ENCODE results near the gene UTS2R.
"Not testable (repeated sequence)": the region's sequence is repeated elsewhere in the genome, so short reads cannot be mapped to it uniquely, and the experiment has no call there.

Gene UTS2R

DNA sequence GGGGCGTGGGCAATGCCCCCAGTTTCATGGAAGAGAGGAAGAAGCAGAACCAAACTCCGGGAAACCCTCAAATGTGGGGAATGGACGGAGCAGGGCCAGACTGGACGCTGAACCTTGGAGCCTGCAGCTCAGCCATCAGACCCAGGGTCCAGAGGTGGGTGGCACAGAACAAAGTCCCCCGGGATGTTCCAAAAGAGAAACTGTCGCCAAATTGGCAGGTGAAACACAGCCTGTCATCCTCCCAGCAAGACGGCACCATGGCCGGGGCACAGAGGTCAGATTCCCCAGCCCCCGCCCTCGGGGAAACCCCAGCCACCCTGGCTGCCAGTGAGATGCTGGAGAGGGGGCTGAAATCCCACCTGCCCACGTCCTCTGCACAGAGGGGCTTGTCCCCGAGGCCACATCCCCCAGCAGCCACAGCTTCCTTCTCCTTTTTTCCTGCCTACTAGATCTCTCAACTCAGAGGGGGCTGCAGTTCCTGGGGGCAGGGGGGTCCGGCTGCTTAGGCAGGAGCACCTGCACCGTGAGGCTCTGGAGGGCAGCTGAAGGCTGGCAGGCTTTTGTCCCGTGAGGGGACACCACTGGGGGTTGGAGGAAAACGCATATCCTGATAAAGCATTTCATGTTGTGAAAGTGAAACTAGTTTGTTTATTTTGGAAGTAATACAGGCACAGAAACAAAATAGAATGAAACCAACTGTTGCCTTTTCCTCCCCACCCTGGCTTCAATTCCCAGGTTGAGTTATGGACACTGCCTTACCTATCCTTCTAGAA lies 36.8 kb upstream of the UTS2R start:
- DNase-seq = no peak

DNA sequence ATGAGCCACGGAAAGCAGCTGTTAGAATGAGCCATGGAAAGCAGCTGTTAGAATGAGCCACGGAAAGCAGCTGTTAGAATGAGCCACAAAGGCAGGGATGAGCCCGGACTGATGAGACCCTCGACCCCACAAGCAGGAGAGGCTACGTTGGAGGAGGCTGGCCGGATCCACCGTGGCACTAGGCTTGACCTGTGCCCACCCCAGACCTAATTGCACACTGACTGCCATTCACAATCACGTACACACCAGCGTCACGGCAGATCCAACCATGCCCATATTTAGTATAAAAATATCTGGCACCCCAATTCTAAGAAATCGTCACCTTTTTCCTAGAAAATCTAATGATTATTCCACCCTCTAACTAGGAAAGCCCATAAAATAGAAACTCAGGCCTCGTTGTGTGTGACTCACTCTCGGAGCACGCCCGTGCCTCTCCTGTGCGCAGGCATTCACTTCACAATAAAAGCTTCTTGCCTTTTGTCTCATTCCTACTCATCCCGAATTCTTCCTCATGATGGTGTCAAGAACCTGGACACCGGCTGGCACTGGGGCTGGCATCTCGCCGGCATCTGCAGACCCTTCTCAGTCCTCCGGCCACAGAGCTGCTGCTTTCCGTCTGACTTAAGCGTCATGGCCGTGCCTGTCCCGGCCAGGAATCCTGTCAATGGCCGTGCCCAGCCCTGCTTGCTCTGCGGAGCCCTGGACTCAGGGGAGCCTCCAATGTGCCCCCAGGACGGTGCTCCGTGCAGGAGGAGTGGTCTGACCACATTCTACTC lies 32.5 kb upstream of the UTS2R start:
- DNase-seq = no peak

DNA sequence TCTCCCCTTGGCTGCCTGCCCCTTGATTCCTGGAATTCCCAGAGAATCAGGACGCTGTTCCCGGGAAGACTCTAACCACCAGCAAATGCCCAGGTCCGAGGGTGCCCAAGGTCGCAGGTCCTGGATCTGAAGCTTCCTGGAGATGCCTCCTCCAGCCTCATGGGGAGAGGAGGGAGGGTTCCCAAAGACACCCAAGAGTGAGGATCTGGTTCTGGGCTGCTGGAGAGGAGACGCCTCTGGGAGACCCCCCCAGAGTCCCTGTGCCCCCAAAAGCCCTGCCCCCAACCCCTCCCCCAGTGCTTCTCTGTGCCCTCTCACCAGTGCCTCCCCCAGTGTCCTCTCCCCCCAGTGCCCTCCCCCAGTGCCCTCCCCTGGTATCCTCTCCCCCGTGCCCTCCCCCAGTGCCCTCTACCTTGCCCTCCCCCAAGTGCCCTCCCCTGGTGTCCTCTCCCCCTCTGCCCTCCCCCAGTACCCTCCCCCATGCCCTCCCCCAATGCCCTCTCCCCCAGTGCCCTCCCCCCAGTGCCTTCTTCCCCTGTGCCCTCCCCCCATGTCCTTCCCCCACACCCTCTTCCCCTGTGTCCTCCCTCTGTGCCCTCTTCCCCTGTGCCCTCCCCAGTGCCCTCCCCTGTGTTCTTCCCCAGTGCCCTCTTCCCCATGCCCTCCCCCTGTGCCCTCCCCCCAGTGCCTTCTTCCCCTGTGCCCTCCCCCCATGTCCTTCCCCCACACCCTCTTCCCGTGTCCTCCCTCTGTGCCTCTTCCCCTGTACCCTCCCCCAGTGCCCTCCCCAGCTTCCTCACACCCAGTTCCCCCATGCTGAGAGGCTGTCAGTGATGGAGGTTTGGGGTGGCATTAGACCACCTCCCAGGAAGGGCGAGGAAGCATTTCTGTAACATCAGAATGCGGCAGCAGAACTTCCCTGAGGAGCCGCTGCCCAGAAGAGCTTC lies 31.7 kb upstream of the UTS2R start:
- DNase-seq = no peak

DNA sequence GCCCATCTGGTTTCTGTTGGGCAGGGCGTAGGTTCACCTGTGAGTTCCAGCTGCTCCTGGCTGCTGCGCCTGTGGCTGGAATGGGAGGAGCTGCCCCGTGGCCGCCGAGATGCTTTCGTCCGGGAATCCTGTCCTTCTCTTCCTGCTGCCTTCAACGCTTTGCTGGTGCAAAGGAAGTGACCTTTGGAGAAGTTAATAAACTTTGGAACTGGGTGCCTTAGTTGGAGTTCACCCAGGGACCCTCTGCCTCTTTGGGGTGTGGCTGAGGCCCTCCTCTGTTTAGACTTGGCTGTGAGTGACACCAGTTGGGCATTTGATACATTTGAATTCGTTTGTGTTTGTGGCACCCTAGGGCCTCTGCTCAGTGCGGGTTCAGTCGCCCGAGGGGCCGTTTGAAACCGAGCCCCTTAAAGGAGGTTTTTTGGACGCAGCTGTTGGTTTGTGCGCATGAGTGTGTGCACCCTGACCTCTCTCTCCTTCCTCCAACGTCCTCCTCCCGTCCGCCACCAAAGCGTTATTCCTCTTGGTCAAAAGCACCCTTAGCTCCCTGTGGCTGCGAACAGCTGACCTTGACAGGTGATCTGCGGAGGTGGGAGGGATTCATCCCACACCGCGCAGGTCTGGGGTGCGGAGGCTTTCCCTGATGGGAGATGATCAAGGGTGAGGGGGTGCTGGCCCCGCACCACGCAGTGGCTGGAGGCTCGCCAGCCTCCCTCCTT lies 29.0 kb upstream of the UTS2R start:
- DNase-seq = no peak

DNA sequence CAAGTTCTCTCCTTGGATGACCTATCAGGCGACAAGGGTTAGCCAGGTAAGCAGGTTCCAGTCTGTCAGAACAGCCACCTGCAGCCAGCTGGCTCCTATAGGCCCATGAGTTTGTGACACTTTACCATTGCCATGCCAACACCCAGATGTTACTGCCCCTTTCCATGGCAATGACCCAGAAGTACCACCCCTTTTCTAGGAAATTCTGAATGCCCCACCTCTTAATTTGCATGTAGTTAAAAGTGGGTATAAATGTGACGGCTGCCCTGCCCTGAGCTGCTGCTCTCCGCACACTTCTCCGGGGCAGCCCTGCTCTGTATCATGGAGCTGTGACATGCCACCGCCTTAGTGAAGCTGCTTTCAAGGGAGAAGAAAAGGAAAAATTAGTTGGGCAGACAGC lies 28.0 kb upstream of the UTS2R start:
- DNase-seq = no peak

DNA sequence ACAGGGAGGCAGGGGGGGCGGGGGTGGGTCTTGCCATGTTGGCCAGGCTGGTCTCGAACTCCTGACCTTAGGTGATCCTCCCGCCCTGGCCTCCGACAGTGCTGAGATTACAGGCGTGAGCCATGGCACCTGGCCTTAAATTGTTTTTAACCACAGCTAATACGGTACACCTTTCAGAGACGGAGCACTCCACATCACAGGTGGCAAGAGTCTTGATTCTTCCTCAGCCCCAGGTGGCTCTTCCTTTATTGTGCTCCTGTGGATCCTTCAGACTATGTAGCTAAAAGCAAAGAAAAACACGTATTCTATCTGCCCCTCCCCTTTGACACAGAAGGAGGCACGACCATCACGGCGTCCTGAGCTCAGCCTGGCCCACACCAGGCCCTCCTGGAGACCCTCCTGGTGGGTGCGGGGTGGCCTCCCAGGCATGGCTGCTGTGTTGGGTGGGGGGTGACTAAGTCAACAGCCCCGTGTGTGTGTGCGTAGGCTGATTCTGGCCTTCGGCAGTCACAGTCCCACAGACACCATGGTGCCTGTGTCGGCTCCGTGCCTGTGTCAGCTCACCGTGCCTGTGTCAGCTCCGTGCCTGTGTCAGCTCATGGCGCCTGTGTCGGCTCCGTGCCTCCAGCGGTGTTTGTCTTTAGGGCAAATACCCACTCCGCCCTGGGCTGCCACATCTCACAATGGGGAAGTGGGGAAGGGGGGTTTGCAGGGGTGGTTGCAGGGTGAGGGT lies 27.2 kb upstream of the UTS2R start:
- DNase-seq = no peak

DNA sequence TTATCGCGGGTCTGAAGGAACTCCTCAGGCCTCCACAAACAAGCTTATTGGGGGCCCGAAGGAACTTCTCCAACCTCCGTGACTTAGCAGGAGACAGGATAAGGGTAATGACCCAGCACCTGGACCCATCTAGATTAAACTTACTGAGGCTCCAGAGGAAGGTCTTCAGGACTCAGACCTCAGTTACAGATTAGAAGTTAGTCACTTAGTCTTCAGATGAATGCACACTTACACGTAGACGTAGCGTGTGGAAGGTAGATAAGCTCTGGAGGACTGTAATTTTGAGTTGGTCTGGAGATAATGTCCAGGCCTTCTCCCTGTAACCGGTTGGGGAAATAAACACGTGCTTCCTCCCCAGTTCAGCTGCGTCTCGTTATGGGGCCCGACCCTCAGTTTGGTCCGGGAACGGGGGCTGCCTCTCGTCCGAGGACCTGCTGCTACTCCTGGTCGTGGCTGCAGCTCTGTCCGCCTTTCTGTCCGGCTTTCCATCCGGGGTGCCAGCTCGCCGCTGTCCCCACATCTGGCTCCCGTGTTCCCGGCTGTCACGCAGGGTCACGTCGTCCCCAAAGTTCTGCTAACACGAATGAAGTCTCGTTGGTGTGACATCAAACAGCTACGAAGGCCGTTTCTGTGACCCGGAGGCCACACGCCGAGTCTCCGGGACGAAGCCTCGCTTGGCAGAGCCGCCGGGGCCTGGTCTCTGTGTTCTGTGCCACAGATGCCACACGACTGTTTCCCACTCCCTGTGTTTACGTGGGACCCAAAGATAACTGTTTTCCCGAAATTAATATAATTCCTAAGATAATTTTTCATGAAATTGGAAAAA lies 26.2 kb upstream of the UTS2R start:
- no peak for DNase-seq

DNA sequence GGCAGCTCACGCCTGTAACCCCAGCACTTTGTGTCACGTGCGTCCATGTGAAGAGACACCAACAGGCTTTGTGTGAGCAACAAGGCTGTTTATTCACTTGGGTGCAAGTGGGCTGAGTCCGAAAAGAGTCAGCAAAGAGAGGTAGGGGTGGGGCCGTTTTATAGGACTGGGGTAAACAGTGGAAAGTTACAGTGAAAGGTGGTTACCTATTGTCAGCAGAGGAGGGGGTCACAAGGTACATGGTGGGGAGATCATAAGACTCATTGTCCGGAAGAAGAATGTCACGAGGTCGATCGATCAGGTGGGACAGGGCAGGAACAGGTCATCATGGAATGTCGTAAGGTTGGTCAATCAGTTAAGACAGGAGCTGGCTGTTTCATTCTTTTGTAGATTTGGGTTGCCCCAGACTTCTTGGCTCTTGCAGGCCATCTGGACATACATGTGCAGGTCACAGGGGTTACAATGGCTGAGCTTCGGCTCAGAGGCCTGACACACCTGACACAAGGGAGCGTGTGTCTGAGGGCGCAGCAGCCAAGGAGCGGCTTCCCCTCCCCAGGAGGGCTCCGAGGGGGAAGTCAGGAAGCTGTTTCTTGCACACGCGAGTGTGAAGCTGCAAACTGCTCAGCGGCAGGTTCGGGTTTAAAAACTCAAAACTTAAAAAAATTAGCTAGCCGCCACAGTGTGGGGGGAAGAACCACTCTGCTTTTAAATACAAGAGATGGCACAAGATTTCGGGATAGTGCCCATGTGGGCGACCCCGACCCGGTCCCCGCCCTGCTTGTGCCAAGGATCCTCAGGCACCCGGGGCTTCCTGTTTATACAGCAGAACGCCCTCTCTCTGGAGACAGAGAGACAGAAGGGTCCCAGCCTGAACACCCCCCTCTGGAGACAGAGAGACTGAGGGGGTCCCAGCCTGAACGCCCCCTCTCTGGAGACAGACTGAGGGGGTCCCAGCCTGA lies 24.9 kb upstream of the UTS2R start:
- no peak for DNase-seq

DNA sequence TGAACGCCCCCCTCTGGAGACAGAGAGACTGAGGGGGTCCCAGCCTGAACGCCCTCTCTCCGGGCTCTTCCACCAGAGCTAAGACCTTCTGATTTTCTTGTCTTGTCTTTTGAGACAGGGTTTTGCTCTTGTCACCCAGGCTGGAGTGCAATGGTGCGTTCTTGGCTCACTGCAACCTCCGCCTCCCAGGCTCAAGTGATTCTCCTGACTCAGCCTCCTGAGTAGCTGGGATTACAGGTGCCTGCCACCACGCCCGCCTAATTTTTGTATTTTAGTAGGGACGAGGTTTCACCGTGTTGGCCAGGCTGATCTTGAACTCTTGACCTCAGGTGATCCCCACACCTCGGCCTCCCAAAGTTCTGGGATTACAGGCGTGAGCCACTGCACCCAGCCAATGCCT lies 23.6 kb upstream of the UTS2R start:
- not testable (repeated sequence) for DNase-seq

DNA sequence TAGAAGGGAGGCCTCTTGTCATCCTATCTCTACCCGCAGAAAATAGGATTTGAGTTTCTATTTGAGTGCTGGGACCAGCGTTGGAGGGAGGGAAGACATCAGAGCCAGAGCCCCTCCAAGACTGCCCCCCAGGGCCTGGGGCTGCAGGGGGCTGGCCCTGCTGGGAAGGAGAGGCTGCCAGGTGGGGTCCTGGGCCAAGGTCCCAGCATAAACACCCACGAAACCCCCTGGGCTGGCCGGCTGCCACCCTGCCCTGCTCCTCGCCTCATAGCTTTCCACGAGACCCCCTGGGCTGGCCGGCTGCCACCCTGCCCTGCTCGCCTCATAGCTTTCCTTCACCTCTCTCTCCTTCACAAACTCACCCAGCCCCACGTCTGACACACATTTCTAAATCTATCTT lies 23.1 kb upstream of the UTS2R start:
- DNase-seq = no peak

DNA sequence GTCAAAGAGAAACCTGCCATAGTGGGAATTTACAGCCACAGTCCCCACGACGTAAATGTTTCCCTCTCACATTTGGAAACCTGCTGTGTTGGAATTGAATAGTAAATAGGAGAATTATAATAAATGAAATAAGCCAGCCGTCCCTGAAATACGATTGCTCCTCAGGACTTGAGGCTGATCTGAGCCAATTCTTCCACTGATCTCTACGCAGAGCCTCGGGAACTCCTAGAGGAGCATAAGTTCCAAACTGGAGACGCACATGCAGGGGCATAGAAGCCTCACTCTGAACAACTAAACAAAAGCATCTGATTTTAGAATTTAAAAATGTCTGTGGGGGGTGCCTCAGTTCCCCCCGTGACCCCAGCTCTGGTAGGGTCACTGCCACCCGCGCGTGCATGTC lies 22.7 kb upstream of the UTS2R start:
- DNase-seq = no peak

DNA sequence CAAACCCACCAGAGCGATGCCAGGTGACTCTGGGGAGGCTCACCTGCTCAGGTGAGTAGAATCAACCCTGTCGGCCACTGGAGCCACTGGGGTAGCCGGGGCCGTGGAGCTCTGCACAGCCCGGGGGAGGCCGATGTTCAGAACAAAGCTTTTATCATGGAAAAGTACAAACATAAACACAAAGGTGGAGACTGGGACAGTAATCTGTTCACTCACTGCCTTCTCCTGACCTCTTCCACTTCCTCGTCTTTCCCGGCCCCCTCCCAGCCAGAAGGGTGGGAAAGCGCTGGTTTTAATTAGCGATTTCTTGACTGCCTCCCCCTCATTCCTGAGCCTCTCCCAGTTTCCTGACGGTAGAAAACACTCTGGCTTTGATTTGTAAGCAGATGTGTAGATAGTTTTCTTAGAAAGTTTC lies 22.3 kb upstream of the UTS2R start:
- no peak for DNase-seq

DNA sequence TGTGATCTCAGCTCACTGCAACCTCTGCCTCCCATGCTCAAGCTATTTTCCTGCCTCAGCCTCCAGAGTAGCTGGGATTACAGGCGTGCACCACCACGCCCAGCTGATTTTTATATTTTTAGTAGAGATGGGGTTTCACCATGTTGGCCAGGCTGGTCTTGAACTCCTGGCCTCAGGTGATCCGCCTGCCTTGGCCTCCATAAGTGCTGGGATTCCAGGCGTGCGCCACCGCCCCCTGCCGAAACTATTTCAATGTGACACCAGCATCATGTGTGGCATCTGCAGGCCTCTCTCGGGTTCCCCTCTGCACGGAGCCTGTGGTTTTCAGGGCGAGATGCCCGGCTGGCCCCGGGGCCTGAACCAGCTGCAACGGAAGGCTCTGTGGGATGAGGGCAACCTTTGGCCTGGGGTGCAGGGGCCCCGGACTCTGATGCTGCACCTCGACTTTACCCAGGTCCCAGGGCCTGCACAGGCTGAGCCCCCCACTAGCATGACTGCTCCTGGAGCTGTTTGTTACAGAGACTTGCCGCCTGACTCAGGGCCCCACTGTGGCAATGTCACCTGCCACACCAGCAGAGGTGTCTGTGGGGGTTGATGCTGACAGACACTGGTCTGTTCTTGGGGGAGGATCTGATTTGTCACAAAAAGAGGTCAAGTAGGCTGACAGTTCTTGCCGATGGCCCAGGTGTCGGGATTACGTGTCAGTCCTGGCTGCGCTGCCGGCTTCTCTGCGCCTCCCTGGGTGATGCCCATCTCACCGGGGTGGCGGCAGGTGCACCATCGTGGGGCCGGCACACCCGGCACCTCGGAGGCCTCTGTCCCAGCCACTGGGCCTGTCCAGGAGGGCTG lies 21.2 kb upstream of the UTS2R start:
- peak; percentile 50 to 73 for DNase-seq

DNA sequence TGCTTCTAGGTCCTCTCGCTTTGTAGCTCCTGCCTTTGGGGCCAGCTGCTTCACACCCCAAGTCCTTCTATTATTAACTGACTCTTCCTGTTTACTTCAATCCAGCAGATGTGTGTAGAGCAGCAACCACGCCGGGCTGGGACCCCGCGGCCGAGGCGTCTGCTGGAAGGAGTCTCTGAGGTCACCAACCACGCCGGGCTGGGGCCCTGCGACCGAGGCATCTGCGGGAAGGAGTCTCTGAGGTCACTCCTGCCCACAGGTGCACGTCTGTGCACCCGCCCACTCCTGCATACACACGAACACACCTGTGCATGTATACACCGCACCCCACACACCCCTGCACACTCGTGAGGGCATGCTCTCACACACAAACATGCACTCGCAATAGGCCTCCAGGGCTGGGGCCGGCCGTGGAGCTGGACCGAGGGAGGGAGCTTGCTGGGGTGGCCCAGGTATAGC lies 20.3 kb upstream of the UTS2R start:
- no peak for DNase-seq

DNA sequence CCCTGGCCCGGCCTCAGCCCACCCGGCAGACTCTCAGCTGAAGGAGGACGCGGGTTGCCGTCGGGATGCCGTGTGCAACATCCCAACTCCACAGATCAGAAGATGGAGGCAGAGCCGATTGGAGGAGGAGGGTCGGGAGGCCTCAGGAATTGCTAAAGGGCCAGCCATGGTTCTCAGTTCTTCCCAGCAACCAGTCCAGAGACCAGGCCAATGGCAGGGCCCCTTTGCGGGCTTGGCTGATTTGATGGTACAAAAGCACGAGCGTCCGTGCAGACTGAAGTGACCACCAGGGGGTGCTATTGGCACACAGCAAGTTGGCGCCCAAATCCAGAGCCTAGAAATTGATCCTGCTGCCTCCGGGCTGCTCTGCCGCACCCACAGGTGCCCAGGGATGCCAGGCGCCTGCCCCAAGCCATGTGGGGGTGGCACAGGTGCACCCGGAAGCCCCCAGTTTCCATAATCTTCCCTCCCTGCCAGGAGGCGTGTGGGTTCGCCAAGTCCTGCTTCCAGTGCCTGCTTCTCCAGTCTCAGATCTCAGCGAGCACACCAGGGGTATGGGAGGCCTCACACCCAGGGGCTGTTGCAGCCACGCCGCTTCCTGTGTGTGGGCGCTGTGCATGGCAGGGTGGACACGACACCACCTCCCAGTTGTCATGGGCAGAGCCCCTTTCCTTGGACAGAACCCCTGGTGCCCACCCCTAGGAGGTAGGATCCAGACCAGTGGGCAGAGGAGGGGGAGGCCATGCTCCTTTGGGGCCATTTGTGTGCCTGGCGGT lies 19.7 kb upstream of the UTS2R start:
- DNase-seq = peak; percentile 86 to 89

DNA sequence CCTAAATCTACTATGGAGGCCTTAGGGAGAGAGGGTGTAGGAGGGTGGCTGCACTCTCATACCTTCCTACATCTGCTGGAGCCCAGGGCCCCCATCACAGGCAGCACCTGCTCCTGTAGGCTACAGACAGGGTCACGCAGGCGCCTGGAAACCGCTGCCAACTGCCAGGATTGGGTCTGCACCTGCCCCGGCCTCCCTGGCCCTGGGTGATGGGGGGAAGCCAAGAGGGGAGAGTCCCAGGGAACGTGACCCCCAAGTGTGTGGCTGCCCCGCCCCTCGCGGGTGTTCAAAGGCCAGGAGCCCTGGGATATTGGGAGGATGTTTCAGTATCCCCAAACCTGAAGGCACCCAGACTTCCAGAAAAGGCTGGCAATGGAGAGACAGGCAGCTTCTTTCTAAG lies 18.1 kb upstream of the UTS2R start:
- DNase-seq = no peak

DNA sequence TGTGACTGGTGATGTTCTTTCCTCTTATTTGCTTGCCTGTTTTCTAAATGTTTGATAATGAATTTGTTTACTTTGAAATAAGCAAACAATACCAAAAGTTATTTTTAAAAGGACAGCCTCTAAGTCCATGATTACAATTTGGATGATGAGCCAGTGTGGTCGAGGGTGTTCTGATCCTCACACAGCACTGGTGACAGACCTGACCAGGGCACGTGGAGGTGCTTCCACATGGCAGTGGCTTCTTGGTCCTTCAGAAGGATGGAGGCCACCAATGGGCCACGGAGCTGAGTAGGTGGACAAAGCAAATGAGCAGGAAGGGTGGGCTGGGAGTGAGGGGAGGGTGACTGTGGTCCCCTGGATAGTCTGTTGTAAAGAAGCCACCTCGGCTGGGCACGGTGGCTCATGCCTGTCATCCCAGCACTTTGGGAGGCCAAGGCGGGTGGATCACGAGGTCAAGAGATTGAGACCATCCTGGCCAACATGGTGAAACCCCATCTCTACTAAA lies 16.7 kb upstream of the UTS2R start:
- DNase-seq = no peak

Data from stimulated activated CD4-positive, alpha-beta T cell treated with anti-CD3 and anti-CD28 coated beads, Interleukin-2, amount 100 ng/mL, for 24 hours (primary cell).